HG03095 (cell line): ENCODE results near the gene FTCDNL1.
A peak's percentile ranks its signal among the peaks of the same experiment; 100 is the strongest.

Experiments used
- ATAC-seq: cut with Tn5 transposase; IDR thresholded peaks from one replicate; pipeline ENCODE4 v1.9.1; 2021; ENCODE audit warnings: moderate library complexity; ENCODE audit not compliant: unreplicated experiment

The FTCDNL1 gene

DNA sequence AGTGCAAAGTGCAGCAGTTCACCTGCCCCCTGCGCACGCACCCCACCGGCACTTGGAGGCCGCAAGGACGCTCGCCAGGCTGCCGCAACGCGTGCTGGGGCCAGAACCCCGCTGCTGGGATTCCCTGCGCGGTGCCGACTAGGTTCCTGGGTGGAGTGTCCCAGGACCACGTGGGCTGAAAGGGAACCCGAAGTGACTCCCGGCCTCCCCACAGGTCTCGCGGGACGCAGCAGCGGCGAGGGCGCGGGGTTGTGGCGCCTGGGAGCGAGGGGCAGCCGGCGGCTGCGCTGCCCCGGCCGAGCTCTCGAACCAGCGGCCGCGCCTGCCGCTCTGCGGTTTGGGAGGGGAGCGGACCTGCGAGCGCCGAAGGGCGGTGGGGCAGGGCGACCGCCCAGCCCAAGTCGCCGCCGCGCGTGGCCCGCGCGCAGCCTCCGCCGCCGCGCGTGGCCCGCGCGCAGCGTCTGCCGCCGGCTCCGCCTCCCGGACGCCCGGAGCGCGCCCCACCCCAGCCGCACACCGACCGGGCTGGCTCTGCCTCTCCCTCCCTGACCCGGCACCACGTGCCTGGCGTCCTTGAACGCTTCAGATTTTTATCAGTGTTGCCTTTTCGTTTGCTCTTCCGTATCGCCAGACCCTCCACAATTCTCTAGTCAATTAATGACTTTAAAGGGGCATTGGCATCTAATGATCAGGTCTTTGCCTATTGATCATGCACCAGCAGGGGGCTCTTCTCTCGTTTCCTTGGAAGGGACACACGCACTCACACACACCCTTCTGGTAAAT, at the start of gene FTCDNL1:
Gene FTCDNL1 (minus strand): TSS at position 475 of the 783 bp plus-strand sequence. CDS start 2,230 bp downstream, outside the sequence.
- peak; percentile 96 for ATAC-seq

DNA sequence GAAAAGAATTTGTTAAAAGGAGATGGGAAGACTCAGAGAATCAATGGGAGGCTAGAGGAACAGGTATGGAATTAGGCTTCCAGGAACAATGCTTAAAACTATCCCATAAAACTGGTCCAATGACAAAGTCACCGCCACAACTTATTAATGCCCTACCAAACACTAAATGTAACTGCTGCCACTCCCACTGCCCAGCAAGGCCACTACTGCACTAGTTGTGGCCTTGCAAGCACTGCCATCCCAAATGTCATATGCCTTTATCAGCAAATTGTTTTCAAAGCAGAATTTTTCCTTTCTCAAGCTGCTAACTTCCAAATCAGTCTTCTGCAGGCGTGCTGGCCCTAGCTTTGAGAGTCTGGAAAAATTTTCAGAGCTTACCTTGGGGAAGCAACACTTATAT, 45.6 kb upstream of the FTCDNL1 start:
- ATAC-seq, result no peak

DNA sequence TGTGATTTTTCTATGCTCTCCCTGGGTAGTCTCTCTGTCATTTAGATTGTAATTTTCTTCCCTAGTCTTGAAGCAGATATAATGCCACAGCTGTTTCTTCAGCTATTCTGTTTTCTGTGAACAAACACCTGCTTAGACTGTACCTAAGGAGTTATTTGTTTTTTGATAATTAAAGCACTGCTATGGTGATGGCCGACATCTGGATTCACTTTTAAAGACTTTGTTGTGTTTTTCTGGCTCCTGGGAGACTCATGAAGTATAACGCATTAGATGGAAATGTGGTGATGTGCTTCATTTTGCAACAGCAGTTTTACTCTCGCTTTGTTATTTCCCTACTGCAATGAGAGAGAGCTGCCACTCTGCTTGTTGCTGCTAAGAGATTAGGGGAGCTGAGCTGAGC, 44.4 kb upstream of the FTCDNL1 start:
- no peak for ATAC-seq

DNA sequence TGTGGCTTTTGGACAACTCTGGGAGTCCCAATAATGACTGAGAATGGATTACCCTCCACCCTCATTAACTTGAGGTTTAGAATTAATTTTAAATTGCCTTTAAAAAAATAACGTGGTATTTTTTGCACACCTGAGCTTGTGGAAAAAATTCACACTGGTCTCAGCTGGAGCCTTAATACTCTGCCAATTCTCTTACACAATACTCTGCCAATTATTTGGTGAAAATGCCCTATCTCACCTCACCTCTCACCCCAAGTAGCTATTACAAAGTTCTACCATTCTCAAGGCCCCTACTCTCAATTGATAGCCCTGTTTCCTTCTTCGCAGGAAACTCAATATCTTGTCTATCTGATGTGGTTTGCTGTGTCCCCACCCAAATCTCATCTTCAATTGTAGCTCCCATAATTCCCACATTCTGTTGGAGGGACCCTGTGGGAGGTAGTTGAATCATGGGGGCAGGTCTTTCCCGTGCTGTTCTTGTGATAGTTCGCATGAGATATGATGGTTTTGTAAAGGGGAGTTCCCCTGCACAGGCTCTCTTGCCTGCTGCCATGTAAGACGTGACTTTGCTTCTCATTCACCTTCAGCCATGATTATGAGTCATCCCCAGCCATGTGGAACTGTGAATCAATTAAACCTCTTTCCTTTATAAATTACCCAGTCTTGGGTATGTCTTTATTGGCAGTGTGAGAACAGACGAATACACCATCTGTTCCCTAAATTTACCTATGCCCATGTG, 32.7 kb upstream of the FTCDNL1 start:
- no peak for ATAC-seq

DNA sequence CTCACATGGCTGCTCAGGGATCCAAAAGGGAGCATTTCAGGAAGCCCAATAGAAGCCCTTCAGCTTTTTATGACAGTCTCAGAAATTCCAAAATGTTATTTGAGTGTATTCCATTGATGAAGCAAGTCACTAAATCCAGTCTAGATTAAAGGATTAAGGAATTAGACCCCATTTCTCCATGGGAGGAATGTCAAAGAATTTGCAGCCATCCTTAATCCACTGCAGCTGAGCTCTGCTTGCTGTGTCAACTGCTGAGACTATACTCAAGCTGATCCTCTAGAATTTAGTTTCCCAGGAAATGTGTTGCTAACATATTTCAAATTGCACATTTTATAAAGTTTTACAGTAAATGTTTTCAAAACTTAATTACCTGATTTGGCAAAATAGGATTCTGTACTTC, 31.7 kb upstream of the FTCDNL1 start:
- ATAC-seq, result no peak

DNA sequence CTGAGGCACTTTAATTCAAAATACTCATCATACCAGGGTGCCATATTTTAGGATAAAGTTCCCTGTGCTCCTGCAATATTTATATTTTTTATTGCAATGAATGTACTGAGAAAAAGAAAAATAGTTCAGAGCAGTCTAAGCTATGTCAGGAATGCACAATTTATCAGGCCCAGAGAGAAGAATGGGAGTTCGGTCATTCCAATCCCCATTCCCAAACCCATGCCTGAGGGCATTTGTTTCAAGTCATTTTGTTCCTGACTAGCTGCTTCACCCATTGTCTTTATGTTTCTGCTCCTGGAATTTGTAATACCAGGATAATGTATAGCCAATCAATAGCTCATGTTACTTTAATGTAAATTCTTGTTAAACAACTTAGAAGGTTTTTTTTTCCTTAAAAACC, 24.4 kb upstream of the FTCDNL1 start:
- ATAC-seq, result no peak

DNA sequence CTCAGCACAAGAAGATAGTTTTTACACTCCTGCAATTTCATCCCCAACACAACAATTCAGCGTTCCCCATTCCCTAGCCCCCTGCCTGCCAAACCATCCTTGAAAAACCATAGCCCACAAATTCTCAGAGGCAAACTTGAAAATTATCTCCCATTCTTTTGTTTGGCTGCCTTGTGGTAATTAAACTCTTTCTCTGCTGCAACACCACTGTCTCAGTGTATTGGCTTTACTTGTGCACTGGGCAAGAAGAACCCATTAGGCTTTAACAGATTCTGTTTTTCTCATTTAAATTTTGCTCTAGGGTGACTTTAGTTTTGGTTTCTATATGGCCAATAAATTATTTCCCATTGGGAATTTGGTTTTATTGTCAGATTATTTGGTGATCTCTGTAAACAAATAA, 23.2 kb upstream of the FTCDNL1 start:
- no peak for ATAC-seq

DNA sequence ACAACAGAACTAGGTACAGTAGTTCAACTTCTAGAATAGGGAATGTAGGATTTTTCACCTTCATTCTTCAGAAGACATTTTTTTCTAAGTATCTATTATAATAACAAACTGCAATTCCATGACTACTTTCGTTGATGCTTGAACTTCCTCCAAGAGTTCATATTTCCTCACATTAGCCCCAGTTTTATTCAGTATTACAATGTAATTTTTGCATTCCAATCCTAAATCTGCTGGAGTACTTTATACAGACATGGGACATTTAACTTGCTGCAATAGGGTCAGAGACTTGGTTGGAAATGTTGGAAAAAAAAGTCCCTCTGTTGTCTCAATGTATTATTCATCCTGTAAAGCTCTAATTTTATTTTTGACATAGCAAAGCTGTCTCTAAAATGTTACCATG, 19.6 kb upstream of the FTCDNL1 start:
- ATAC-seq, result no peak

DNA sequence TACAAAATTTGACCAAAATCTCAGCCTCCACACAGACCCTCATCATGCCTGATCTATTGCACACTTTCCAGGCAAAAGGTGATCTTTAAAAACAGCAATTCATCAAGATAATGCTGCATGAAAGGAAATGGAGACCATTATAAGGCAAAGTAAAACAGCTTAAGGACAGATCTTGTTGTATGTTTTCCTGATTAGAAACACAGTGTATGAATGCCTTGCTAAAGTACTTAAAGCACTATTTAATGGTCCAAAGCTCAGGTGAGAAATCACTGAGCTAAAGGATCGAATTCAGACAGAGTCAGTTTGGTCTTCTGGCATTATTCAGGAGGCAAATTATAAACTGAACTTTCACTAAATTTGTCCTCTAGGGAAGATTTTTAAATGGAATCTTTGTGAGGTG, 18.7 kb upstream of the FTCDNL1 start:
- no peak for ATAC-seq

DNA sequence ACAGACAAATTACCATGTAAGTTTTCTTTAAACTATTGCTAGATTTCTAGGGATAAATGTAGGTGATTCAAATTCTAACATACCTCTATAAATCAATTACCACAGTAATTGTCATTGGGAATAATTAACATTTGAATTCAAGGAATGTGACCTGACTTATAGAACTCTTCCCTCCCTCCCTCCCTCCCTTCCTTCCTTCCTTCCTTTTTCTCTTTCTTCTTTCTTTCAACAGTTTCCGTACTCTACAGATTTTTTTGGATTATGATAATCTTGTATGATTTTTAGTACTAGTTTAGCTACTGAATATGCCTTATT, 18.2 kb upstream of the FTCDNL1 start:
- ATAC-seq, result no peak

DNA sequence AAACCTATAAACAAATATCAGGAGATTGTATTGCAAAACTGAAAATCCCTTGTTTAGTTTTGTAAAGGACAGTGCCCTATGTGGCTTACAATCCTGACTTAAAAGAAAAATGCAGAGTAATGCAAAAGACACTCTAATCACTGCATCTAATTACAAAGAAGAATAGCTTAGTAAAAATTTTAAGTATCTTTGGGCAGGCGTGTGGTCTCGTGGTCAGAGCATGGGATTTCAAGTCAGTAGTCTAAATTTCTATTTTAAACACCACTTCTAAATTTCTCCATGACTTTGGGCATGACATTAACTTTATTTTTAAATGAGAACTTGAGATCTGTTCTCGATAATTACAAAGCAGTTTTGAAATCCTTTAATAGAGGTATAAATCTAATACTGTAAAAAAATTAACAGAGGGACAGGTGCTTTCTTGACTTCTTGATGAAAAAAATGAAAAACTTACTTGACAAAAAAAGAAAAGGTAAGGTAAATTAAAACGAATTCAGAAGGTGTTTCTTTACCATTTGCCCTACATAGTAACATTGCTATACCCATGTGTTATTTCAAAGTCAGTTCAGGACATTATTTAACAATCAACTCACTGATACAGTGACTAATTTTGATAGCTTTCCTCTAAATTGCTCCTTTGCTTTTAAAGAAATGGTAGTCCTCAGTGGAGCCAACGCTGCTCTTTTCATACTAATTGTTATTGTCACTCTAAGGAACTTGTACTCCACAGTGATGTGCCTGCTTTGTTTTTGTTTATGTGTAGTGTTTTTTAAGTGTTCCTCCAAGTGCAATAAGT, 17.6 kb upstream of the FTCDNL1 start:
- ATAC-seq, result no peak

DNA sequence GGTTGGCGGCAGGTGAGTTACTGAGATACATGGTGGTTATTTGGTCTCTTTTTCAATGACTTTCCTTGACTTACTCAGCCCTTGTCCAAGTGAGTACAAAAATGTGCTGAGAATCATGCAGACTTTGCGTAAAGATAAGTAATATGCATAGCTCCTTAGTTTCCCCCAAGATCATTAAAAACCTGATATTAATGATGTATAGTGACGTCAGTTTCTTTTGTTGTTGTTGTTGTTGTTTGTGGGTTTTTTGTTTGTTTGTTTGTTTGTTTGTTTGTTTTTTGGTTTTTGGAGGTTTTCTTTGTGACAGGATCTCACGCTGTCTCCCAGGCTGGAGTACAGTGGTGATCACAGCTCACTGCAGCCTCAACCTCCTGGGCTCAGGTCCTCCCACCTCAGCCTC, 14.9 kb upstream of the FTCDNL1 start:
- no peak for ATAC-seq

DNA sequence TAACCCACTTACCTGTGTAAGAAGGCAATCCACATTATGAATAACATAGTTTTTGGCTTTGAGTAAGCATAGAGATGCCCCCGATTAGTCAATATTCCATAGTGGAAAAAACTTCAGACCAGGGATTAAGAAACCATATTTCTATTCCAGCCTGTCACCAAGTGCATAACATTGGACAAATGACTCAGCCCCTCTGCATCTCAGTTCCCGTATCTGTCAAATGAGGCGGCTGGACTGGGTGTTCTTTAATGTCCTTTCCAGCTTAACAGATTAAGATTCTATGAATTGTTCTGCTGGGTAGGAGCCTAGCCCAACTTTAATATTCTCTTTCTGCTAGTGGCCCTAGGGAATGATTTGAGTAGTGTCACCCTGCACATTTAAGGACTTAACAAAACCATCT, 11.8 kb upstream of the FTCDNL1 start:
- ATAC-seq, result no peak

DNA sequence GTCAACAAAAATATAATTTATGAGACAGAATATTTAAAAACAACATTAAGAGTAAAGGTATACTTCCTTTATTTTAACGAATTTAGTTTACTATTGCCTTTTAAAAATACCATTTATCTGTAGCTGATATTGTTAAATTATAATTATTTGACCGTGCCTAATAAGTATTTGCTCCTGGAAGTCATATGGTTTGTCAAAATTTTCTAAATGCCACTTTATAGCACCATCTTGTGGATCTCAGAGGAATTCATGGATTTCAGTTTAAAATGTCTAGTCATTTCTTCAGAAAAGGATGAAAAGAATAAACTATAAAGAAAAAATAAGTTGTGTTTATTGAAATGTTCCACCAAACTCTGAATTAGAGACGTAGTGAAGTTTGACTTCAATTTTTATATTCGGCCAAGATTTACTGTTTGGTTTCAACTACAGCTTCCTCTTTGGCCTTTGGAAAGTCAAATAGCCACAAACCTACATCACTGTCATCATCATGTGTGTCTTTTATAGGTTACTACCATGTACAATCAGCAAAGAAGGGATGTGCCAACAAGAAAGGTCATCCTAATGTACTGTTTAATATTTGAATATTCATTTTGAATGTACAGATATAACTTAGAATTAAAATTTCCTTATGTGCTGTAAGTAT, 10.3 kb upstream of the FTCDNL1 start:
- no peak for ATAC-seq

DNA sequence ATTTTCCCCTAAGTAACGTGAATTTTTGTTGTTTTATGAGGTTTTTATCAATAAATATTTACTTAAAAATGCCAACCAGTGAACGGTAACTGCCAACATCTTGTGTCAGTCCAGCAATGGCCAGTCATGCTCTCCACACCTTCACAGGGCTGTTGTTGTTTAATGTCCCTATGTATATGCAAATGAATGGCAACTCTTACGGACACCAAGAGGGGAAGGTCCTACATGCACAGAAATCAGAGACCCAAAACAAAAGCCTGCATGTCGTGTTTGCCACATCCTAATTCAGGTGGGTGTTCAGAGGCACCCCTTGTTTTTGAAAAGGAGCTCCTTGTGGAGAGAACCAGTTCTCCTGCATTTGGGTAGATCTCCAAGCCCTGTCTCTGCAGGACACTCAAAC, 4.8 kb upstream of the FTCDNL1 start:
- no peak for ATAC-seq

DNA sequence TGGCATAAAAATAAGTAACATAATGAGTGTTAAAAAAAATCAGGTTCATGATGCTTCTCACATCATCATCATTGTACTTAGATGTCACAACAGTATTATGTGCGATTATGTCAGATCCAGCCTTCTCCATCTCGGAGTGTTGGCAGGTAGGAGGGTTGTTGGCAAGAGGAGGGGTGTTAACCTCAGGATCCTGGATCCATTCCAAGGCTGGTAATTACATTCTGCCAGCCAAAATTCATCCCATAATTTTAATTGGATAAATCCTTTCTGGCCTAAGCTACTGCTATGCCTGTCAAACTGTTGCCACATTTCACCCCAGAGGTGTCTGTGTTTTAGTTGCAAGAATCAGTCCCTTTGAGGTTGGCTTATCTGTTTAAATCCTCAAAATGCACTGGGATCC, 891 bp upstream of the FTCDNL1 start:
- ATAC-seq, result no peak

DNA sequence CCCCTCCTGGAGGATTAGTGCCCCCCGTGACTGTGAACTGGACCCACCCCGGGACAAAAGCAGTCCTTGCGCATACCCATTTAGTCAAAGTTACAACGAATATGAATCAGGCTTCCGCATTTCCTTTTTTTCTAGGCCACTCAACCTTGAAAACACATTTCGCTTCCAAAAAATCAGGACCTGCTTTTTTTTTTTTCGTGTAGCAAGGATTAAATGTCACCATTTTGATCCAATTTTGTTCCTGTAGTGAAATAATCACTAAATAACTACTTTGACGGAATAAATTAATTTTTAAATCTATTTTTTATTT, 464 bp upstream of the FTCDNL1 start:
- ATAC-seq, result no peak

DNA sequence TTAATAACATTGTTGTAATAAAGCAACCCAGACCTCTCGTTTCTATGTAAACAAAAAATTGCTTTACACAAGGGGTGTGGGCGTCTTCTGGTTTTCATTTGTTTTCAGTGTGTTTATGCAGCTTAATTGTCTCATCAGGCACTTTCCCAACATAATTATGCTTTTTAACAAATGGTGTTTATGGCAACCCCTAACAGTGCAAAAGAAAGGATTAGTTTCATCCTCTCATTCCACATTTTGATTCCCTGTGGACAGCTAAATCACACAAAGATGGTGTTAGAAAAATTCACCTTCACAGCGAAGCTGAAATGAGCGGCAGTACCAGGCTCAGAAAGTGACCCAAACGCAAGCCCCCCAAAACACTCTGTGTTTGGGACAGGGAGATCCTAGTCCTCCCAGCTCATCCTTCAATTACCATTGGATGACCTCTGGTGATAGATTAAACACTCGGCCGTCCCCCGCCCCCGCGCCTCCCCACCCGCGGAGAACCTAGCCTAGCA, 724 bp downstream of the FTCDNL1 start:
- no peak for ATAC-seq

DNA sequence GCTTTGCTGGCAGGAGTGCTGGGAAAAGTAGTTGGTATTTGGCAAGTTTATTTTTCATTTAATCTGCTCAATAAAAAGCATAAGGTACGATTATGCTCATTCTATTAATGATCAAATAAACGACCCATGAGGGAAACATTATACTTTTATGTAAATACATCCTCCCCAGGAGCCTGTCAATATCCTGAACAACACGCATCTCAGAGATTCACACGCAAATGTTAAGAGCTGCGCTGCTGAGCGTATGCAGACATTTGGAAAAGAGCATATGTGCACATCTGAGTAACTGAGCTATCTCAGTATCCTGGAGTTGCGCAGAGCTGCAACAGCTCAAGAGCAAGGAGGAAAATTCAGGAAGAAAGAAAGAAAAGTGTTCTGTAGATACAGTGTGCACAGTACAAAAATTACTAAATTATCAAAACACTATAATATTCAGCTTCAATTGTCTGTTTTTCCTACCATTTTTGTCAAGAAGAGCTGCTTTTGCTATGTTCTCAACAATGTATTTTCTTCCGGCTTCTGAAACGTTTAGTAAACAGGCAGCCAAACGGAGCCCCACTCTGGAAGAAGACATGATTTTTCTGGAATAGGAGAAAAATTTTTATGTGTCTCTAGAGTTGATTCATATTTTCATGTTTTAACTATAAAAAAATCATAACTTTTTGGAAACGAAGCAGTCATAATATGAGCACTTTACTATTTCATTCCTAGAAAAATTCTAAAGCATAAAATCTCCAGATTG, 2.4 kb downstream of the FTCDNL1 start:
- no peak for ATAC-seq

DNA sequence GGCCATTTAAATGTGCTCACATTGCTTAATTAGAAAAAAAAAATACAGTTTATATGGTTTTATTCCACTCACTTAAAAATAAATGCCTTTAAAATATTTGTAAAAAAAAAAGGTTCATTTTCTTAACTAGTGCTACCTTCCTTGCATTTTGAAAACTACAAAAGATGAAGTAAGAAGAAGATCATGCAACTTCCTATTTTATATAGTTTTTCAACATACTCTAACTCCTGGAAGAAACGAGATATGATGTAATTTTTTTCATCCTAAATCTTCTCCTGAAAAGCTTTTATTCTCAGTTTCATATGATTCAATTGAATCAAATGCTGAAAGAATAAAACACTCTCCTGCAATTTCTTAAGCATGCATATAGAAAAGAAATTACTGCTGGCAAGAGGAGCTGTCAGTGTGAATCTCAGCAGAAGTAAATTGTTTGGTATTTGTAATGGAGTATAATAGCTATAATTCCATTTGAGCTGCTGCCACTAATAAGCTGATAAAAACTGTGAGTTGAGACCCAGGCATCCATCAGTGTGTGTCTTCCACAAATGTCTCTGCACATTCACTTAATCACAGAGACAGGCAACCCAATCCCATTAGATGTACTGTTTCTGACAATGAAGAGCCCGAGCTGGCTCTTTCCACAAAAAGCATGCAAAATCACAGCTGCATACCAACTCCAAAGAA, 3.7 kb downstream of the FTCDNL1 start:
- ATAC-seq, result no peak
